PC-9 (cell line): ENCODE results near the gene CXXC5. TPM values are rescaled to one million over a fixed set of nuclear protein-coding genes. Genes with fewer than 3 reads are reported as not detected.

Source experiments
- BruUV-seq: library from RNA; stranded (reverse); fragments of 400-500 nt; replicated peaks from 2 replicates; lab custom pipeline; 2021; lab: Mats Ljungman, UMichigan
- CTCF ChIA-PET: fragments of 300-600 bp; sonication (Branson Sonifier 250); formaldehyde crosslinking; loops from one replicate; lab custom pipeline; 2022; ENCODE audit warnings: antibody characterized with exemption; lab: Charles Lee
- POLR2A ChIA-PET: fragments of 300-600 bp; sonication (Branson Sonifier 250); formaldehyde crosslinking; loops from one replicate; lab custom pipeline; 2022; ENCODE audit warnings: antibody characterized with exemption; ENCODE audit not compliant: unreplicated experiment; lab: Charles Lee
- DNase-seq, 2 experiments: peaks; one replicate each; pipeline versions ENCODE4 v3.0.0 to v3.0.0-alpha.2; 2015 to 2022; ENCODE audit warnings: mixed read lengths in 1 of 2
- H2AFZ ChIP-seq: fragments of 200-600 bp; sonication (generic); 2 replicates; pipeline ENCODE4 v1.8.1; 2017; ENCODE audit warnings: antibody characterized with exemption
- H3F3A ChIP-seq: fragments of 200-600 bp; sonication (generic); 2 replicates; pipeline ENCODE4 v1.8.1; 2017; ENCODE audit warnings: antibody characterized with exemption, mild to moderate bottlenecking, low read depth; ENCODE audit not compliant: insufficient read depth
- H3K27ac ChIP-seq: fragments of 200-600 bp; sonication (generic); 2 replicates; pipeline ENCODE4 v1.6.1; 2016; ENCODE audit warnings: mixed run types
- H3K27me3 ChIP-seq: fragments of 200-600 bp; sonication (generic); 2 replicates; pipeline ENCODE4 v1.6.1; 2016; ENCODE audit warnings: low read depth, mixed run types; ENCODE audit not compliant: insufficient read depth
- H3K36me3 ChIP-seq: fragments of 200-600 bp; sonication (generic); 2 replicates; pipeline ENCODE4 v1.6.1; 2016; ENCODE audit warnings: low read depth, mixed run types
- H3K4me1 ChIP-seq: fragments of 200-600 bp; sonication (generic); replicated peaks from 2 replicates; pipeline ENCODE4 v1.6.1; 2016; ENCODE audit warnings: mixed run types; ENCODE audit not compliant: insufficient read depth
- H3K4me2 ChIP-seq: fragments of 200-600 bp; sonication (generic); 2 replicates; pipeline ENCODE4 v1.6.1; 2017; ENCODE audit warnings: mixed run types
- H3K4me3 ChIP-seq: fragments of 200-600 bp; sonication (generic); 2 replicates; pipeline ENCODE4 v1.6.1; 2016; ENCODE audit warnings: mixed run types
- H3K79me2 ChIP-seq: fragments of 200-600 bp; sonication (generic); 2 replicates; pipeline ENCODE4 v1.6.1; 2017; ENCODE audit warnings: low read depth, mixed run types
- H3K9me2 ChIP-seq: fragments of 200-600 bp; sonication (generic); 2 replicates; pipeline ENCODE4 v1.8.1; 2017; ENCODE audit warnings: mild to moderate bottlenecking; ENCODE audit not compliant: insufficient read depth
- H3K9me3 ChIP-seq: fragments of 200-600 bp; sonication (generic); 2 replicates; pipeline ENCODE4 v1.8.1; 2016; ENCODE audit warnings: low read depth; ENCODE audit not compliant: insufficient read depth
- H4K20me1 ChIP-seq: fragments of 200-600 bp; sonication (generic); 2 replicates; pipeline ENCODE4 v1.8.1; 2017; ENCODE audit not compliant: insufficient read depth
- EZH2 ChIP-seq: fragments of 200-600 bp; sonication (generic); IDR thresholded peaks from 2 replicates; pipeline ENCODE4 v1.8.0; 2017; ENCODE audit warnings: antibody characterized with exemption, low read depth
- intact Hi-C: fragments of 100-400 bp; cut with micrococcal nuclease; formaldehyde crosslinking; loops from one replicate; pipeline ENCODE4 v1.10.0; 2022; ENCODE audit not compliant: unreplicated experiment
- total RNA-seq: library from RNA; stranded (reverse); gene quantifications from 2 replicates; pipeline ENCODE4 v1.2.3, GENCODE V29; 2021
- TF ChIP-seq, protein P1 (sequence below): fragments of 200-600 bp; sonication (generic); conservative IDR thresholded peaks from 2 replicates; pipeline ENCODE4 v1.6.1; 2017; ENCODE audit warnings: mixed run types, antibody characterized with exemption, mild to moderate bottlenecking, moderate library complexity

Gene CXXC5
- total RNA-seq, 1 experiment from 2014 or later: 59.9 TPM

DNA sequence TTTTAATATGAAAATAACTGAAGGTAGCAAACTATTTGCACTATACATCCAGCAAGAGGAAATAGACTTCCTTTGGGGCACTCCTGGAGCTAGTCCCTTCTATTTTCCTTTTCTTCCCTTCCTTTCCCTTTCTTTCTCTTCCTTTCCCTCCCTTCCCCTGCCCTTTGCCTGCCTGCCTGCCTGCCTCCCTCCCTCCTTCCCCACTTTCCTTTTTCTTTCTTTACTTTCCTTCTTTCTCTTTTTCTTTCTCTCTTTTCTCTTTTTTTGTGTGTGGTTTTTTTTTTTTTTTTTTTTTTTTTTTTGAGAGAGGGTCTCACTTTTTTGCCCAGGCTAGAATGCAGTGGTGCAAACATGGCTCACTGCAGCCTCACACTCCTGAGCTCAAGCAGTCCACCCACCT lies 17.3 kb upstream of the CXXC5 start:
- Histone ChIP-seq H2AFZ (no peak overlapping the region), H4K20me1 (peaks cover 9% of the 10 kb centered on the region; the same call in 1 of the 2 replicates), H3F3A (peaks cover 21% of the 10 kb centered on the region), H3K36me3 (peaks cover 20% of the 10 kb centered on the region), H3K9me3 (no peaks in the 10 kb centered on the region), H3K79me2 (peaks cover 3% of the 10 kb centered on the region; the same call in 1 of the 2 replicates), H3K27me3 (no peaks in the 10 kb centered on the region), H3K9me2 (no peaks in the 10 kb centered on the region), H3K27ac (no peak overlapping the region), H3K4me3 (no peak overlapping the region), H3K4me1 (peaks cover 6% of the 10 kb centered on the region), H3K4me2 (no peak overlapping the region)
- intact Hi-C loops: no loop called here
- TF ChIP-seq, protein P1, sequence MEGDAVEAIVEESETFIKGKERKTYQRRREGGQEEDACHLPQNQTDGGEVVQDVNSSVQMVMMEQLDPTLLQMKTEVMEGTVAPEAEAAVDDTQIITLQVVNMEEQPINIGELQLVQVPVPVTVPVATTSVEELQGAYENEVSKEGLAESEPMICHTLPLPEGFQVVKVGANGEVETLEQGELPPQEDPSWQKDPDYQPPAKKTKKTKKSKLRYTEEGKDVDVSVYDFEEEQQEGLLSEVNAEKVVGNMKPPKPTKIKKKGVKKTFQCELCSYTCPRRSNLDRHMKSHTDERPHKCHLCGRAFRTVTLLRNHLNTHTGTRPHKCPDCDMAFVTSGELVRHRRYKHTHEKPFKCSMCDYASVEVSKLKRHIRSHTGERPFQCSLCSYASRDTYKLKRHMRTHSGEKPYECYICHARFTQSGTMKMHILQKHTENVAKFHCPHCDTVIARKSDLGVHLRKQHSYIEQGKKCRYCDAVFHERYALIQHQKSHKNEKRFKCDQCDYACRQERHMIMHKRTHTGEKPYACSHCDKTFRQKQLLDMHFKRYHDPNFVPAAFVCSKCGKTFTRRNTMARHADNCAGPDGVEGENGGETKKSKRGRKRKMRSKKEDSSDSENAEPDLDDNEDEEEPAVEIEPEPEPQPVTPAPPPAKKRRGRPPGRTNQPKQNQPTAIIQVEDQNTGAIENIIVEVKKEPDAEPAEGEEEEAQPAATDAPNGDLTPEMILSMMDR: no peak
- no peak for TF ChIP-seq EZH2
- ChIA-PET CTCF (no interaction called here), POLR2A (no interaction called here)
- no TSS peak for BruUV-seq
- DNase-seq: no peak

DNA sequence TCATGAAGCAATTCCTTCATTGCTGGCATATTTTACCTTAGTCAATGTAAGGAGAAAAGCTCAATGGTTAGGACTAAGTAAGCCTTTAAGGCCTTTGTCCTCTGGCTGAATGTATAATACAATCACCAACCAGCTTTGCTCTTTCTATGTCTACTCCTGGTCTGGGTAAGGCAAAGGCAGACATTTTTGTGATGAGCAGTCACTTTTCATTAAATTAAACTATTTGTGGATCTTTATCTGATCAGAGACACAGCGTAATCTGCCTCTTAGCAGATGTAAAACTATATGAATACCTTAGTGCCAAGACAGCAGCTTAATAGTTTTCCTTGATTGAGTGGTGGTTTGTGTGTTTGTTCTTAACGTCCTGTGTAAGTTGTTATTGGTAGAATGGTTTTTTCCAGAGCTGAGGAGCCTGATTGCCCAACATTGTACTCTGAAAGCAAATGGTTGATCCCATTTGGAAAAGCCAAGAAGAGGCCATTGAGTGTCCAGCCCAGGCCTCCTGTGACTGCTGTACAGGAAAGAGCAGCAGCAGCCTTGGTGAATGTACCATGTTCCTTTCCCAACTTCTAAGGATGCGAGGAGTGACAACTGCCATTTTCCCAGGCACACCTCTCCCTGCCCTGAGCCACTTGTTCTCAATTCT lies 16.5 kb upstream of the CXXC5 start:
- Histone ChIP-seq H3K9me3 (no peaks in the 10 kb centered on the region), H3K27me3 (no peaks in the 10 kb centered on the region), H3K4me1 (peaks cover 14% of the 10 kb centered on the region), H3K9me2 (no peaks in the 10 kb centered on the region), H3K4me3 (no peak overlapping the region), H3K36me3 (peaks cover 16% of the 10 kb centered on the region), H4K20me1 (peaks cover 9% of the 10 kb centered on the region; the same call in 1 of the 2 replicates), H2AFZ (no peak overlapping the region), H3K27ac (no peak overlapping the region), H3K4me2 (no peak overlapping the region), H3K79me2 (peaks cover 3% of the 10 kb centered on the region; the same call in 1 of the 2 replicates), H3F3A (peaks cover 29% of the 10 kb centered on the region)
- no peak for TF ChIP-seq EZH2
- TF ChIP-seq, protein P1: no peak
- ChIA-PET POLR2A (interaction anchor here (0.6 kb wide), 1 partner anchor 300 kb away, joined by 5 read pairs; no protein-coding TSS in a partner anchor), CTCF (interaction anchor here (1.0 kb wide), 1 partner anchor 342 kb away, joined by 4 read pairs; no protein-coding TSS in a partner anchor)
- intact Hi-C loops: loop anchor here (2.0 kb wide), 2 partner anchors 209 to 337 kb away; no protein-coding TSS in a partner anchor
- BruUV-seq: TSS peak; percentile 1
- no peak for DNase-seq

DNA sequence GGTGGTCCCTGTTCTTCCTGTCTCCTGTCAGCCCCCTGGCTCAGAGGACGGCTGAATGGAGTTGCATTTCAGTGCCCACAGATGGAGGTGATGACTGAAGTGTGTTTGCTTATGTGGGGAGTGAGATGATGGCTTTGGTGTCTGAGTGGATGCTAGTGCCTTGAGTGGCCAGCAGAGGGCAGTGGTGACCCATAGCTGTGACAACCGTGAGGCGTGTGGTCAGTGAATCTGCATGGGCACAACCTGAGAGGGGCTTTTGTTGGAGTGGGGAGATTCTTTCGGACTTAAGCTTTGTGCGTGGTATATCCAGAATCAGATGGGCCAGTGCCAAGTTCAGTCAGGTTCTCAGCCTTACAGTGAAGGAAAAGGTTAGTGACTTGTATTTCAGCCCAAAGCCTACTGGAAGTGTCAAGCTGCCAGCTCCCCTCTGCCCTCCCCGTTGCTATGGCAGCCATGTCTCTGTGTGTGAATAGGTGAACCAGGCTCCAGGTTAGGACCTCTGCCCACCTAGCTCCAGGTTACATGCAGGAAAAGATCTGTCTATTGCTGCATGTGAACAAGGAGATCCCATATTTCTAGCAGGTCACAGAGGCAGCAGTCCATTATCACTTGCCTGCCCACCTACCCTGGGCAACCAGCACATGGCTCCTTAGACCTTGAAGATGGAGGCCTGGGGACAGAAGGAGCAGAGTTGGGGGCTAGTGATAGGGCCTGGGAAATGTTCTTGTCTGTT lies 14.7 kb upstream of the CXXC5 start:
- H3K4me2 ChIP-seq: no peak overlapping the region
- peak; percentile 58 to 61 for DNase-seq
- no TSS peak for BruUV-seq
- H3K9me2 ChIP-seq: no peaks in the 10 kb centered on the region
- ChIA-PET CTCF (interaction anchor here (0.6 to 1.7 kb wide), 5 partner anchors 15 to 132 kb away, joined by 3 to 7 read pairs (median 4); partner anchors contain the start of gene CXXC5), POLR2A (no interaction called here)
- no peaks in the 10 kb centered on the region for H3K9me3 ChIP-seq
- TF ChIP-seq, protein P1: peak; percentile 98
- TF ChIP-seq EZH2: no peak
- 0 out of 2 replicates have a peak, but pooled peaks cover 3% of the 10 kb centered on the region for H4K20me1 ChIP-seq
- H3K27ac ChIP-seq: no peak overlapping the region
- H3F3A ChIP-seq: peaks cover 41% of the 10 kb centered on the region
- H3K36me3 ChIP-seq: no peaks in the 10 kb centered on the region; the same call in 1 of the 2 replicates
- H2AFZ ChIP-seq: no peak overlapping the region
- no peak overlapping the region for H3K4me3 ChIP-seq
- peaks cover 3% of the 10 kb centered on the region; the same call in 1 of the 2 replicates for H3K79me2 ChIP-seq
- H3K4me1 ChIP-seq: peaks cover 30% of the 10 kb centered on the region
- no peaks in the 10 kb centered on the region for H3K27me3 ChIP-seq
- intact Hi-C loops: loop anchor here (1.0 to 2.0 kb wide), 5 partner anchors 57 to 335 kb away; no protein-coding TSS in a partner anchor
